NCI-H1105 (cell line): Measurements from ENCODE around the gene SEPSECS.

Experiments used
- DNase-seq: peaks from one replicate; lab custom pipeline; 2025; lab: John Stamatoyannopoulos, UW

SEPSECS gene

GRCh38 chr4:25081866-25082471, 78.3 kb downstream of the SEPSECS start:
- DNase-seq: no peak

- DNase-seq: no peak
These were observed 79.7 kb downstream of the SEPSECS start for GRCh38 chr4:25080571-25080970.

GRCh38 chr4:25078523-25078922, 81.7 kb downstream of the SEPSECS start:
- DNase-seq: no peak

GRCh38 chr4:25076625-25077398, 83.4 kb downstream of the SEPSECS start:
- DNase-seq: no peak

- no peak for DNase-seq
These were observed 84.4 kb downstream of the SEPSECS start for GRCh38 chr4:25075851-25076250.

GRCh38 chr4:25075129-25075528, 85.1 kb downstream of the SEPSECS start:
- DNase-seq: no peak

GRCh38 chr4:25070545-25070944, 89.7 kb downstream of the SEPSECS start:
- DNase-seq: no peak
